Nephron progenitor cell (in vitro differentiated cells): Measurements from ENCODE around the gene TMEM247.

ENCODE experiments used
- DNase-seq: peaks from one replicate; pipeline ENCODE4 v3.0.0; 2021
- H3K27ac Mint-ChIP-seq: 2 replicates; pipeline ENCODE4 v1.8.0; 2021; ENCODE audit warnings: mild to moderate bottlenecking, moderate library complexity, mixed read lengths
- H3K27me3 Mint-ChIP-seq: 2 replicates; pipeline ENCODE4 v1.8.0; 2021; ENCODE audit warnings: mild to moderate bottlenecking, low read depth, mixed read lengths; ENCODE audit not compliant: poor library complexity
- H3K36me3 Mint-ChIP-seq: 2 replicates; pipeline ENCODE4 v1.8.0; 2021; ENCODE audit warnings: low read depth, mixed read lengths
- H3K4me1 Mint-ChIP-seq: 2 replicates; pipeline ENCODE4 v1.8.0; 2021; ENCODE audit warnings: mixed read lengths
- H3K4me3 Mint-ChIP-seq: 2 replicates; pipeline ENCODE4 v1.8.0; 2021; ENCODE audit warnings: mild to moderate bottlenecking, moderate library complexity, mixed read lengths
- H3K9me3 Mint-ChIP-seq: 2 replicates; pipeline ENCODE4 v1.8.0; 2021; ENCODE audit warnings: mild to moderate bottlenecking, moderate library complexity, mixed read lengths
- CTCF ChIP-seq: fragments of 200-600 bp; sonication (generic); IDR thresholded peaks from 2 replicates; pipeline ENCODE4 v1.5.0; 2021; ENCODE audit warnings: antibody characterized with exemption

The TMEM247 gene

GRCh38 chr2:46435796-46436360, 43.5 kb upstream of the TMEM247 start:
- H3K4me1 Mint-ChIP-seq: no peaks in the 10 kb centered on the region
- peaks cover 13% of the 10 kb centered on the region for H3K27me3 Mint-ChIP-seq
- DNase-seq: no peak
- H3K4me3 Mint-ChIP-seq: no peak overlapping the region
- no peak overlapping the region for H3K27ac Mint-ChIP-seq
- TF ChIP-seq CTCF: no peak
- H3K36me3 Mint-ChIP-seq: no peaks in the 10 kb centered on the region
- no peaks in the 10 kb centered on the region for H3K9me3 Mint-ChIP-seq

- H3K27ac Mint-ChIP-seq: no peak overlapping the region
- no peak overlapping the region for H3K4me3 Mint-ChIP-seq
- DNase-seq: no peak
- TF ChIP-seq CTCF: no peak
- peaks cover 17% of the 10 kb centered on the region for H3K27me3 Mint-ChIP-seq
- H3K36me3 Mint-ChIP-seq: no peaks in the 10 kb centered on the region
- H3K4me1 Mint-ChIP-seq: no peaks in the 10 kb centered on the region
- H3K9me3 Mint-ChIP-seq: no peaks in the 10 kb centered on the region
These were observed 42.6 kb upstream of the TMEM247 start for GRCh38 chr2:46436800-46437199.

GRCh38 chr2:46438102-46438501, 41.3 kb upstream of the TMEM247 start:
- no peak overlapping the region for H3K27ac Mint-ChIP-seq
- H3K9me3 Mint-ChIP-seq: no peaks in the 10 kb centered on the region
- no peak for TF ChIP-seq CTCF
- no peak overlapping the region for H3K4me3 Mint-ChIP-seq
- no peak for DNase-seq
- H3K36me3 Mint-ChIP-seq: no peaks in the 10 kb centered on the region
- H3K27me3 Mint-ChIP-seq: peaks cover 13% of the 10 kb centered on the region
- no peaks in the 10 kb centered on the region for H3K4me1 Mint-ChIP-seq

- Mint-ChIP-seq H3K36me3 (no peaks in the 10 kb centered on the region), H3K4me1 (no peaks in the 10 kb centered on the region), H3K9me3 (no peaks in the 10 kb centered on the region), H3K27me3 (peaks cover 13% of the 10 kb centered on the region), H3K27ac (no peak overlapping the region), H3K4me3 (no peak overlapping the region)
- DNase-seq: no peak
- no peak for TF ChIP-seq CTCF
These were observed 40.6 kb upstream of the TMEM247 start for GRCh38 chr2:46438794-46439193.

- no peak for DNase-seq
- H3K36me3 Mint-ChIP-seq: no peaks in the 10 kb centered on the region
- no peaks in the 10 kb centered on the region for H3K9me3 Mint-ChIP-seq
- H3K27ac Mint-ChIP-seq: no peak overlapping the region
- H3K4me3 Mint-ChIP-seq: no peak overlapping the region
- no peaks in the 10 kb centered on the region for H3K4me1 Mint-ChIP-seq
- no peak for TF ChIP-seq CTCF
- peaks cover 13% of the 10 kb centered on the region for H3K27me3 Mint-ChIP-seq
These were observed 39.8 kb upstream of the TMEM247 start for GRCh38 chr2:46439582-46439981.
